GM12878 (cell line): Measurements from ENCODE around the gene COL6A1. TPM values are rescaled to one million over a fixed set of nuclear protein-coding genes. Genes with fewer than 3 reads are reported as not detected.

Source experiments
- ATAC-seq: fragments of 200-7000 bp; cut with Tn5 transposase; 3 replicates; pipeline ENCODE4 v1.9.1; 2020; ENCODE audit warnings: mild to moderate bottlenecking, moderate library complexity
- BruUV-seq: library from RNA; stranded (reverse); fragments of 400-500 nt; replicated peaks from 2 replicates; lab custom pipeline; 2021; lab: Mats Ljungman, UMichigan
- CTCF ChIA-PET: fragments of 300-600 bp; sonication (Branson Sonifier 250); formaldehyde crosslinking; extraction: SDS; loops from one replicate; lab custom pipeline; 2021; ENCODE audit warnings: inconsistent platforms; lab: Yijun Ruan, JAX
- POLR2A ChIA-PET: fragments of 350-600 bp; formaldehyde crosslinking; extraction: SDS; loops from one replicate; lab custom pipeline; 2021; ENCODE audit warnings: inconsistent platforms; lab: Charles Lee
- RAD21 ChIA-PET: fragments of 300-600 bp; sonication (Branson Sonifier 250); formaldehyde crosslinking; loops from one replicate; lab custom pipeline; 2023; ENCODE audit warnings: antibody characterized with exemption; ENCODE audit not compliant: unreplicated experiment; lab: Charles Lee
- SMC1A ChIA-PET: fragments of 300-600 bp; sonication (Branson Sonifier 250); formaldehyde crosslinking; loops from one replicate; lab custom pipeline; 2023; ENCODE audit not compliant: unreplicated experiment, uncharacterized antibody; lab: Charles Lee
- DNase-seq: peaks from one replicate; pipeline ENCODE4 v3.0.0-alpha.2; 2011; ENCODE audit warnings: low read depth, low spot score
- FAIRE-seq: peaks from 3 replicates; lab custom pipeline; 2011; peaks lifted over from hg19 to GRCh38; lab: Jason Lieb, UNC
- H2AFZ ChIP-seq: 2 replicates; pipeline ENCODE4 v1.6.0; 2011; ENCODE audit warnings: low read depth, low read length, control low read depth; ENCODE audit not compliant: control insufficient read depth
- H3K27ac ChIP-seq: 2 replicates; pipeline ENCODE4 v1.5.1; 2011; ENCODE audit warnings: control low read depth; ENCODE audit not compliant: control insufficient read depth, insufficient read depth
- H3K27me3 ChIP-seq, 2 experiments: replicated peaks in 1 of 2; 2 replicates each; pipeline versions ENCODE4 v1.6.0 to v1.6.1; 2011; ENCODE audit warnings: low read length in 1 of 2; ENCODE audit not compliant: control insufficient read depth in 2 of 2, insufficient read depth in 2 of 2
- H3K36me3 ChIP-seq, 2 experiments: 2 replicates each; pipeline ENCODE4 v1.5.1; 2011; ENCODE audit warnings: low read length in 1 of 2; ENCODE audit not compliant: control insufficient read depth in 2 of 2, insufficient read depth in 2 of 2
- H3K4me1 ChIP-seq: 2 replicates; pipeline ENCODE4 v1.6.1; 2011; ENCODE audit warnings: mild to moderate bottlenecking, low read length, moderate library complexity, mixed read lengths; ENCODE audit not compliant: control insufficient read depth, insufficient read depth
- H3K4me2 ChIP-seq: 2 replicates; pipeline ENCODE4 v1.6.0; 2011; ENCODE audit warnings: control low read depth; ENCODE audit not compliant: control insufficient read depth, insufficient read depth
- H3K4me3 ChIP-seq: fragments of 200-600 bp; sonication (generic); 2 replicates; pipeline ENCODE4 v1.5.1; 2016
- H3K79me2 ChIP-seq: 2 replicates; pipeline ENCODE4 v1.6.0; 2011; ENCODE audit warnings: low read length; ENCODE audit not compliant: control insufficient read depth, insufficient read depth
- H3K9ac ChIP-seq: 2 replicates; pipeline ENCODE4 v1.8.0; 2011; ENCODE audit warnings: low read length, control low read depth, mixed read lengths; ENCODE audit not compliant: control insufficient read depth, insufficient read depth
- H3K9me3 ChIP-seq: replicated peaks from 3 replicates; pipeline ENCODE4 v1.5.1; 2011; ENCODE audit warnings: mild to moderate bottlenecking, low read length; ENCODE audit not compliant: control insufficient read depth, insufficient read depth
- H4K20me1 ChIP-seq: 2 replicates; pipeline ENCODE4 v1.6.0; 2011; ENCODE audit not compliant: control insufficient read depth, insufficient read depth
- EGR1 ChIP-seq, 2 experiments: IDR thresholded peaks; 1 replicate in 1 of 2; 2 replicates in 1 of 2; pipeline ENCODE4 v1.6.1; 2011 to 2012; ENCODE audit warnings: low read depth in 2 of 2, low read length in 2 of 2, borderline replicate concordance in 1 of 2, mild to moderate bottlenecking in 1 of 2, moderate library complexity in 1 of 2
- HDAC6 ChIP-seq: fragments of 200-600 bp; sonication (generic); IDR thresholded peaks from one replicate; pipeline ENCODE4 v1.8.0; 2017; ENCODE audit warnings: antibody characterized with exemption; ENCODE audit not compliant: unreplicated experiment
- KDM1A ChIP-seq: fragments of 200-600 bp; sonication (generic); IDR thresholded peaks from 2 replicates; pipeline ENCODE4 v1.6.1; 2016; ENCODE audit warnings: borderline replicate concordance
- MYC ChIP-seq: IDR thresholded peaks from 2 replicates; pipeline ENCODE4 v1.6.1; 2011; ENCODE audit warnings: mild to moderate bottlenecking, low read length, moderate library complexity, inconsistent platforms; ENCODE audit not compliant: insufficient read depth, insufficient replicate concordance, insufficient read length, severe bottlenecking
- NR2C1 ChIP-seq: fragments of 450-650 bp; IDR thresholded peaks from 2 replicates; pipeline ENCODE4 v1.6.1; 2017; ENCODE audit warnings: antibody characterized with exemption, mild to moderate bottlenecking, moderate library complexity
- RAD51 ChIP-seq: fragments of 450-650 bp; IDR thresholded peaks from 2 replicates; pipeline ENCODE4 v1.6.1; 2016; ENCODE audit warnings: moderate library complexity, mild to moderate bottlenecking, inconsistent platforms
- SREBF2 ChIP-seq: IDR thresholded peaks from 2 replicates; pipeline ENCODE4 v1.6.1; 2012; ENCODE audit warnings: mild to moderate bottlenecking, low read length
- USF1 ChIP-seq: IDR thresholded peaks from 2 replicates; pipeline ENCODE4 v1.6.1; 2011; ENCODE audit warnings: borderline replicate concordance, low read depth, mild to moderate bottlenecking, moderate library complexity, mixed read lengths, low read length; ENCODE audit not compliant: insufficient read depth; ENCODE audit errors: extremely low read length
- ZNF207 ChIP-seq: fragments of 450-650 bp; IDR thresholded peaks from 2 replicates; pipeline ENCODE4 v1.6.1; 2014; ENCODE audit warnings: antibody characterized with exemption, mild to moderate bottlenecking, borderline replicate concordance
- WGBS: methylation state at CpG from one replicate; pipeline ENCODE4 v1.1.6; 2016; ENCODE audit warnings: low lambda C conversion rate; ENCODE audit not compliant: insufficient replicate concordance, insufficient coverage; ENCODE audit errors: missing lambda C conversion rate; 5-methylcytosine and 5-hydroxymethylcytosine counted together
- in situ Hi-C: fragments of 300-500 bp; cut with MboI; formaldehyde crosslinking; loops from 9 replicates; pipeline ENCODE4 v1.14.3; 2018; ENCODE audit warnings: mixed read lengths
- intact Hi-C: fragments of 100-400 bp; cut with micrococcal nuclease; formaldehyde crosslinking; loops from one replicate; pipeline ENCODE4 v1.14.2; 2022; ENCODE audit not compliant: unreplicated experiment
- polyA plus RNA-seq, 11 experiments: library from polyadenylated mRNA; depleted of rRNA in 4 of 11; unstranded in 6 of 11; stranded (reverse) in 5 of 11; fragments of >200 nt; fragmentation: Nextera tagmentation in 4 of 11; fragmentation: Illumina TruSeq in 1 of 11; extraction: Ambion mirVana in 4 of 11; extraction: Trizol in 1 of 11; gene quantifications; 1 replicate in 1 of 11; 2 replicates in 10 of 11; pipeline versions ENCODE4 v1.2.1 to v1.2.3, GENCODE V29; 2011 to 2016; ENCODE audit warnings: inconsistent platforms in 2 of 11, missing spikeins in 2 of 11, low read depth in 1 of 11
- total RNA-seq, 4 experiments: library from RNA; depleted of rRNA in 3 of 4; stranded (reverse); fragments of >200 nt in 3 of 4; fragmentation: Illumina TruSeq in 1 of 4; extraction: Trizol in 1 of 4; gene quantifications; 2 replicates each; pipeline versions ENCODE4 v1.2.1 to v1.2.3, GENCODE V29; 2013 to 2021
- TF ChIP-seq, protein P1 (sequence below): fragments of 450-650 bp; conservative IDR thresholded peaks from 2 replicates; pipeline ENCODE4 v1.6.1; 2017; ENCODE audit warnings: mild to moderate bottlenecking, moderate library complexity

COL6A1 gene
- total and polyA plus RNA-seq, 10 of the 15 experiments (the other 5 are each of a cell fraction or from before 2014, with no cell fraction given): 0.12 to 1.3 (median 0.20) TPM; not detected in 7

DNA sequence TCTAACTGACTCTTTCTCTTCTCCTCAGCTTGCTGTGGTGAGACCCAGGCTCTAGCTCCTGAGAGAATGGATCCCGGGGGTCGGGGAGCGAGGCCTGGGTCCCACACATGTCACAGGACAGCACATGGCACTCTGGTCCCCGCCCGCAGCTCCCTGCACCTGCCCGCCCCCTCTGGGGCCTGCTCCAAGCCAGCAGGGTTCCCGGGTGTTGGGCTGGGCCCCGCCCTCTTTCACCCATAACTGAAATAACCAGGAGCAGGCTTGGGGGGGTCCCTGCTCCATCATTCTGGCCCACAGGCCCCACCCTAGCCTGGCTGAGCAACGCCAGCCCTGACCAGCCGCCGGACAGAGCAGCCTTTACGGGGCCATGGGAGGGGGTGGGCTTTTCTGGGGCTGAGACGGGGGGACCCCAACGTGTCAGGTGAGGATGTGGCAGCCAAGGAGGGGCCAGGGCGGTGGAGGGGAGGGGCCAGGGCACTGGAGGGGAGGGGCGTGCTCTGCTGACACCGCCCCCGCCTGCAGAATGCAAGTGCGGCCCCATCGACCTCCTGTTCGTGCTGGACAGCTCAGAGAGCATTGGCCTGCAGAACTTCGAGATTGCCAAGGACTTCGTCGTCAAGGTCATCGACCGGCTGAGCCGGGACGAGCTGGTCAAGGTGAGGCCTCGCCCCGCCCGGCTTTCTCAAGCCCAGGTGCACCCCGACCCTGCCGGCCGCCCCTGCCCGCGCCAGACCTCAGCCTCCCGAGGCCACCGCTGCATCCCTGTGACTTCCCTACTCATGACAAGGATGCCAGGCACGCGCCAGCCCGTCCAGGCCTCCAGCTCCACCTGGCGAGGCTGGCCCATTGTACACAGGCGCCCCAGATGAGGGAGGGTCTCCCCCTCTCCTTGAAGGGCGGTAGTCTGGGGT lies 19.4 kb downstream of the COL6A1 start:
- FAIRE-seq: no peak
- ATAC-seq: no peak
- CTCF ChIA-PET: no interaction called here
- Histone ChIP-seq H3K9me3 (no peaks in the 10 kb centered on the region; the same call in 2 of the 3 replicates), H3K4me2 (no peak overlapping the region), H4K20me1 (no peaks in the 10 kb centered on the region), H3K4me1 (no peaks in the 10 kb centered on the region), H3K9ac (no peak overlapping the region), H3K27me3 (no peaks in the 10 kb centered on the region), H2AFZ (no peak overlapping the region), H3K79me2 (no peaks in the 10 kb centered on the region), H3K36me3 (no peaks in the 10 kb centered on the region), H3K4me3 (no peak overlapping the region), H3K27ac (no peak overlapping the region)
- TF ChIP-seq, protein P1, sequence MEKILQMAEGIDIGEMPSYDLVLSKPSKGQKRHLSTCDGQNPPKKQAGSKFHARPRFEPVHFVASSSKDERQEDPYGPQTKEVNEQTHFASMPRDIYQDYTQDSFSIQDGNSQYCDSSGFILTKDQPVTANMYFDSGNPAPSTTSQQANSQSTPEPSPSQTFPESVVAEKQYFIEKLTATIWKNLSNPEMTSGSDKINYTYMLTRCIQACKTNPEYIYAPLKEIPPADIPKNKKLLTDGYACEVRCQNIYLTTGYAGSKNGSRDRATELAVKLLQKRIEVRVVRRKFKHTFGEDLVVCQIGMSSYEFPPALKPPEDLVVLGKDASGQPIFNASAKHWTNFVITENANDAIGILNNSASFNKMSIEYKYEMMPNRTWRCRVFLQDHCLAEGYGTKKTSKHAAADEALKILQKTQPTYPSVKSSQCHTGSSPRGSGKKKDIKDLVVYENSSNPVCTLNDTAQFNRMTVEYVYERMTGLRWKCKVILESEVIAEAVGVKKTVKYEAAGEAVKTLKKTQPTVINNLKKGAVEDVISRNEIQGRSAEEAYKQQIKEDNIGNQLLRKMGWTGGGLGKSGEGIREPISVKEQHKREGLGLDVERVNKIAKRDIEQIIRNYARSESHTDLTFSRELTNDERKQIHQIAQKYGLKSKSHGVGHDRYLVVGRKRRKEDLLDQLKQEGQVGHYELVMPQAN: no peak
- TF ChIP-seq MYC (no peak), HDAC6 (no peak), ZNF207 (no peak), USF1 (no peak), NR2C1 (no peak), KDM1A (no peak), EGR1 (IDR thresholded peaks at IDR 0.05; ENCODE audit: borderline replicate concordance in 1 of 2, low read depth in 2 of 2, low read length in 2 of 2) (no peak), SREBF2 (no peak), RAD51 (no peak)
- RAD21 ChIA-PET: no interaction called here
- no TSS peak for BruUV-seq
- POLR2A ChIA-PET: no interaction called here
- SMC1A ChIA-PET: no interaction called here
- intact Hi-C loops: no loop called here
- in situ Hi-C loops: no loop called here
- WGBS: 71% methylated on average over 38 of the region's 44 CpGs
- DNase-seq: no peak
